Activated CD4-positive, alpha-beta memory T cell treated with anti-CD3 and anti-CD28 coated beads, Interleukin-2, amount 10 ng/mL, durations not matched to agents 7 days and 5 days (primary cell): ENCODE measurements around the gene LRP4. TPM values are rescaled to one million over a fixed set of nuclear protein-coding genes. Genes with fewer than 3 reads are reported as not detected.

ENCODE experiments used
- CTCF ChIA-PET: fragments of 350-600 bp; sonication (Branson Sonifier 250); formaldehyde crosslinking; loops from one replicate; lab custom pipeline; 2021; ENCODE audit warnings: antibody characterized with exemption, inconsistent platforms; lab: Charles Lee
- POLR2A ChIA-PET: fragments of 350-600 bp; sonication (Branson Sonifier 250); formaldehyde crosslinking; loops from one replicate; lab custom pipeline; 2021; ENCODE audit warnings: antibody characterized with exemption; lab: Charles Lee
- DNase-seq: peaks from one replicate; pipeline ENCODE4 v3.0.0-alpha.2; 2020
- H3K27ac Mint-ChIP-seq: one replicate; pipeline ENCODE4 v1.8.0; 2021; ENCODE audit warnings: mild to moderate bottlenecking, mixed read lengths
- H3K27me3 Mint-ChIP-seq: one replicate; pipeline ENCODE4 v1.8.0; 2021; ENCODE audit warnings: mixed read lengths
- H3K36me3 Mint-ChIP-seq: one replicate; pipeline ENCODE4 v1.8.0; 2021; ENCODE audit warnings: low read depth, mixed read lengths
- H3K4me1 Mint-ChIP-seq: one replicate; pipeline ENCODE4 v1.8.0; 2021; ENCODE audit warnings: mixed read lengths
- H3K4me3 Mint-ChIP-seq: one replicate; pipeline ENCODE4 v1.8.0; 2021; ENCODE audit warnings: mild to moderate bottlenecking, mixed read lengths
- H3K9me3 Mint-ChIP-seq: one replicate; pipeline ENCODE4 v1.8.0; 2021; ENCODE audit warnings: mixed read lengths
- total RNA-seq, 2 experiments: library from RNA; stranded (reverse); gene quantifications; one replicate each; pipeline ENCODE4 v1.2.3, GENCODE V29; 2021

LRP4 gene
- total RNA-seq, 2 experiments from 2014 or later = 0.05 TPM; not detected in 1

- no peak for DNase-seq
- CTCF ChIA-PET = interaction anchor here (0.7 kb wide), 1 partner anchor 28 kb away, joined by 4 read pairs; no protein-coding TSS in a partner anchor
- no peaks in the 10 kb centered on the region for H3K4me1 Mint-ChIP-seq
- no peaks in the 10 kb centered on the region for H3K9me3 Mint-ChIP-seq
- H3K36me3 Mint-ChIP-seq = no peaks in the 10 kb centered on the region
- H3K4me3 Mint-ChIP-seq = no peak overlapping the region
- no peaks in the 10 kb centered on the region for H3K27me3 Mint-ChIP-seq
- H3K27ac Mint-ChIP-seq = no peak overlapping the region
- POLR2A ChIA-PET = no interaction called here
These were observed 18.1 kb downstream of the LRP4 start for GRCh38 chr11:46900091-46900746.

- CTCF ChIA-PET = no interaction called here
- H3K9me3 Mint-ChIP-seq = no peaks in the 10 kb centered on the region
- no peaks in the 10 kb centered on the region for H3K27me3 Mint-ChIP-seq
- DNase-seq = no peak
- POLR2A ChIA-PET = no interaction called here
- no peak overlapping the region for H3K27ac Mint-ChIP-seq
- no peak overlapping the region for H3K4me3 Mint-ChIP-seq
- H3K36me3 Mint-ChIP-seq = no peaks in the 10 kb centered on the region
- H3K4me1 Mint-ChIP-seq = no peaks in the 10 kb centered on the region
These were observed 18.8 kb downstream of the LRP4 start for GRCh38 chr11:46899501-46900025.

GRCh38 chr11:46898396-46899095 is 19.8 kb downstream of the LRP4 start:
- CTCF ChIA-PET = no interaction called here

GRCh38 chr11:46896719-46897406 is 21.5 kb downstream of the LRP4 start:
- ChIA-PET POLR2A (no interaction called here), CTCF (interaction anchor here (1.7 kb wide), 1 partner anchor 39 kb away, joined by 4 read pairs; the partner anchor contains the start of gene CSTPP1)
- Mint-ChIP-seq H3K27ac (no peak overlapping the region), H3K4me3 (no peak overlapping the region), H3K27me3 (no peaks in the 10 kb centered on the region), H3K36me3 (no peaks in the 10 kb centered on the region), H3K9me3 (no peaks in the 10 kb centered on the region), H3K4me1 (no peaks in the 10 kb centered on the region)
- DNase-seq = no peak

More at GRCh38 chr11:46898396-46899095, 19.8 kb downstream of the LRP4 start:
- H3K27ac Mint-ChIP-seq = no peak overlapping the region
- no peak for DNase-seq
- no peaks in the 10 kb centered on the region for H3K9me3 Mint-ChIP-seq
- no peaks in the 10 kb centered on the region for H3K27me3 Mint-ChIP-seq
- no peaks in the 10 kb centered on the region for H3K36me3 Mint-ChIP-seq
- H3K4me3 Mint-ChIP-seq = no peak overlapping the region
- H3K4me1 Mint-ChIP-seq = no peaks in the 10 kb centered on the region
- POLR2A ChIA-PET = no interaction called here

- H3K27ac Mint-ChIP-seq = no peak overlapping the region
- H3K4me3 Mint-ChIP-seq = no peak overlapping the region
- no peaks in the 10 kb centered on the region for H3K4me1 Mint-ChIP-seq
- H3K27me3 Mint-ChIP-seq = no peaks in the 10 kb centered on the region
- no peaks in the 10 kb centered on the region for H3K36me3 Mint-ChIP-seq
- no peaks in the 10 kb centered on the region for H3K9me3 Mint-ChIP-seq
- no peak for DNase-seq
- ChIA-PET CTCF (interaction anchor here (0.8 to 1.7 kb wide), 3 partner anchors 23 to 257 kb away, joined by 3 to 4 read pairs (median 3); partner anchors contain the start of gene CSTPP1), POLR2A (no interaction called here)
These were observed 22.5 kb downstream of the LRP4 start for GRCh38 chr11:46895821-46896220.

GRCh38 chr11:46894961-46895360 is 23.4 kb downstream of the LRP4 start:
- Mint-ChIP-seq H3K4me3 (no peak overlapping the region), H3K4me1 (no peaks in the 10 kb centered on the region), H3K27ac (no peak overlapping the region), H3K27me3 (no peaks in the 10 kb centered on the region), H3K9me3 (no peaks in the 10 kb centered on the region), H3K36me3 (no peaks in the 10 kb centered on the region)
- no peak for DNase-seq
- POLR2A ChIA-PET = no interaction called here
- CTCF ChIA-PET = interaction anchor here (0.8 kb wide), 1 partner anchor 24 kb away, joined by 3 read pairs; no protein-coding TSS in a partner anchor

- Mint-ChIP-seq H3K4me1 (no peaks in the 10 kb centered on the region), H3K9me3 (no peaks in the 10 kb centered on the region), H3K27me3 (no peaks in the 10 kb centered on the region), H3K27ac (no peak overlapping the region), H3K4me3 (no peak overlapping the region), H3K36me3 (no peaks in the 10 kb centered on the region)
- DNase-seq = no peak
- CTCF ChIA-PET = interaction anchor here (2.9 kb wide), 1 partner anchor 258 kb away, joined by 19 read pairs; no protein-coding TSS in a partner anchor
- POLR2A ChIA-PET = no interaction called here
These were observed 23.8 kb downstream of the LRP4 start for GRCh38 chr11:46894506-46894905.

- CTCF ChIA-PET = interaction anchor here (0.7 to 2.9 kb wide), 4 partner anchors 63 to 287 kb away, joined by 3 to 19 read pairs (median 3); no protein-coding TSS in a partner anchor
- Mint-ChIP-seq H3K9me3 (no peaks in the 10 kb centered on the region), H3K36me3 (no peaks in the 10 kb centered on the region), H3K27me3 (no peaks in the 10 kb centered on the region), H3K4me1 (no peaks in the 10 kb centered on the region), H3K4me3 (no peak overlapping the region), H3K27ac (no peak overlapping the region)
- POLR2A ChIA-PET = no interaction called here
- no peak for DNase-seq
These were observed 25.5 kb downstream of the LRP4 start for GRCh38 chr11:46892838-46893237.

GRCh38 chr11:46892109-46892508 is 26.2 kb downstream of the LRP4 start:
- ChIA-PET POLR2A (no interaction called here), CTCF (interaction anchor here (0.5 to 2.9 kb wide), 5 partner anchors 44 to 288 kb away, joined by 3 to 19 read pairs (median 3); no protein-coding TSS in a partner anchor)
- no peaks in the 10 kb centered on the region for H3K4me1 Mint-ChIP-seq
- no peak for DNase-seq
- H3K27ac Mint-ChIP-seq = no peak overlapping the region
- no peaks in the 10 kb centered on the region for H3K27me3 Mint-ChIP-seq
- no peaks in the 10 kb centered on the region for H3K36me3 Mint-ChIP-seq
- H3K4me3 Mint-ChIP-seq = no peak overlapping the region
- no peaks in the 10 kb centered on the region for H3K9me3 Mint-ChIP-seq

- CTCF ChIA-PET = interaction anchor here (1.0 to 2.3 kb wide), 3 partner anchors 140 to 272 kb away, joined by 3 to 12 read pairs (median 11); no protein-coding TSS in a partner anchor
- Mint-ChIP-seq H3K27ac (no peak overlapping the region), H3K9me3 (no peaks in the 10 kb centered on the region), H3K4me3 (no peak overlapping the region), H3K27me3 (peaks cover 4% of the 10 kb centered on the region), H3K4me1 (no peaks in the 10 kb centered on the region), H3K36me3 (no peaks in the 10 kb centered on the region)
- DNase-seq = no peak
- POLR2A ChIA-PET = no interaction called here
These were observed 27.7 kb downstream of the LRP4 start for GRCh38 chr11:46890665-46891064.

GRCh38 chr11:46889689-46890475 is 28.5 kb downstream of the LRP4 start:
- Mint-ChIP-seq H3K9me3 (no peaks in the 10 kb centered on the region), H3K27me3 (peaks cover 4% of the 10 kb centered on the region), H3K4me3 (no peak overlapping the region), H3K27ac (no peak overlapping the region), H3K36me3 (no peaks in the 10 kb centered on the region), H3K4me1 (no peaks in the 10 kb centered on the region)
- CTCF ChIA-PET = interaction anchor here (1.0 to 1.6 kb wide), 2 partner anchors 140 to 263 kb away, joined by 3 to 11 read pairs; no protein-coding TSS in a partner anchor
- POLR2A ChIA-PET = no interaction called here
- peak; percentile 72 for DNase-seq

GRCh38 chr11:46889251-46889650 is 29.1 kb downstream of the LRP4 start:
- Mint-ChIP-seq H3K4me3 (no peak overlapping the region), H3K9me3 (no peaks in the 10 kb centered on the region)

More at GRCh38 chr11:46889251-46889650, 29.1 kb downstream of the LRP4 start:
- H3K4me1 Mint-ChIP-seq = no peaks in the 10 kb centered on the region
- H3K27ac Mint-ChIP-seq = no peak overlapping the region
- DNase-seq = no peak
- no peaks in the 10 kb centered on the region for H3K36me3 Mint-ChIP-seq
- peaks cover 4% of the 10 kb centered on the region for H3K27me3 Mint-ChIP-seq
- ChIA-PET POLR2A (no interaction called here), CTCF (interaction anchor here (1.2 to 4.2 kb wide), 2 partner anchors 9 to 264 kb away, joined by 3 to 23 read pairs; no protein-coding TSS in a partner anchor)
